HK-2 (cell line): ENCODE results near the gene OR4C3.
"Not testable (repeated sequence)": the region's sequence is repeated elsewhere in the genome, so short reads cannot be mapped to it uniquely, and the experiment has no call there.

Experiments used
- DNase-seq: peaks from one replicate; pipeline ENCODE4 v3.0.0-alpha.2; 2018; ENCODE audit not compliant: unreplicated experiment

The OR4C3 gene

DNA sequence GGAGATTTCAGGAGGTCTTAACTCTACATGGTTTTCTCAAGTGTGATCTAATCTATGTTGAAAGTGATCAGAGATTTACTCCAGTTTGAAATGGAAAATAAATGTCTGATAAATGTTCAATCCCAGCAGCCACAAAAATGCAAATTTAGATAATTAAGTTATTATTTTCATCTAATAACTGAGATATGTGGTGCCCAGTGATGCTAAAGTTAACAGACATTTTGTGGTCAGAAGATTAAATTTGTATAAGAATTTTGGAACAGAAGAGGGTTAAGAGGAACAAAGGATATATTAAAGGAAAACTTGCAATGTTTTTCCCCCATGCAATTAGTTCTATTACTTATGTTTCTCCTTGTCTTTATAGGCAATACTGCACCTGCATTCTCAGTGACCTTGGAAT is at the start of gene OR4C3:
Gene OR4C3, plus strand, starts transcription at position 301 of the 400 bp plus-strand sequence. CDS start 102 bp downstream, outside the sequence.
- DNase-seq, result not testable (repeated sequence)

DNA sequence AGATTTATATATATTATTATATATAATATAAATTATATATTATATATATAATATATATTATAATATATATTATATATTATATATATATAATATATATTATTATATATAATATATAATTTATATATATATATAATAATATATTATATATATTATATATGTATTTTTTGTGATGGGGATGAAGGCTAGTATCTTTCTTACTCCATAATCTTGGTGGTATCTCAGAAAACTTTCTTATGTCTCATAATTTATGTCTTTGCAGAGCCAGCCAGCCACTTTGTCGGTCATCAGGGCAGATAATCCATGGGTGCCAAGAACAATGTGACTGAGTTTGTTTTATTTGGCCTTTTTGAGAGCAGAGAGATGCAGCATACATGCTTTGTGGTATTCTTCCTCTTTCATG is 18.8 kb upstream of the OR4C3 start, which contains the start of gene OR4S1:
Gene OR4S1, plus strand, starts transcription at position 301 of the 400 bp plus-strand sequence. Its CDS starts 0 bp downstream, at position 301.
- DNase-seq, result no peak

DNA sequence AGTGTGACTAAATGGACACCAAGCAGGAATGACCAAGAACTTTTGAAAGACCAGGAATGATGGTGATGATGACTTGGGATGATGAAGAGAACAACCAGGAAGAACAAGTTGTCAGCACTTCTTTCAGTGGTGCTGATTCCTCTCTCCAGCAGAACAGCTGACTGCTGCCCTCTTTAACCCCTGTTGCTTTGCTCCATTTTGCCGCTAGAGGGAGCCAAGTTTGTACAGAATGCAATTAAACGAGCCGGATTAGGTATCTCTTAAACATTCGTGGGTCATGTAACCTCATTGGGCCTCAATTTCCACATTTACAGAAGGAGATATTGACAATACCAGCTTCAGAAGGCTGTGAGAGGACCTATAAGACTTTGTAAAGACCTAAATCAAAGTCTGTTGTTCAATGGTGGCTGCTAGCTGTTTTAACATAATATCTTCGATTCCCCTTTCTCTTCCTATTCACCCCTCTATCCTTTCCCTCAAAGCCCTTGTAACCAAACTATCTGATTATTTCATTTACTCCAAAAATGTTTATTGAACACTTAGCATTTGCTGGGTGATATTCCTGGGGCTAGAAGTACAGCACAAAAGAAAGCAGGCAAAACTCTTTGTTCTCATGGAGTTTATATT is 16.8 kb upstream of the OR4C3 start:
- DNase-seq, result peak; percentile 56

DNA sequence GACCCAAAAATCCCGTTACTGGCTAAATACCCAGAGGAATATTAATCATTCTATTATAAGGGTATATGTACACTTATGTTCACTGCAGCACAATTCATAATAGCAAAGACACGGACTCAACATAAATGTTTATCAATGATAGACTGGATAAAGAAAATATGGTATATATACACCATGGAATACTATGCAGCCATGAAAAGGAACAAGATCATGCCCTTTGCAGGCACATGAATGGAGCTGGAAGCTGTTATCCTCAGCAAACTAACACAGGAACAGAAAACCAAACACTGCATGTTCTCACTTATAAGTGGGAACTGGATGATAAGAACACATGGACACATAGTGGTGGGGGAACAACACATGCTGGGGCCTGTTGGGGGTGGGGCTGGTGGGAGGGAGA is 11.1 kb upstream of the OR4C3 start:
- not testable (repeated sequence) for DNase-seq

DNA sequence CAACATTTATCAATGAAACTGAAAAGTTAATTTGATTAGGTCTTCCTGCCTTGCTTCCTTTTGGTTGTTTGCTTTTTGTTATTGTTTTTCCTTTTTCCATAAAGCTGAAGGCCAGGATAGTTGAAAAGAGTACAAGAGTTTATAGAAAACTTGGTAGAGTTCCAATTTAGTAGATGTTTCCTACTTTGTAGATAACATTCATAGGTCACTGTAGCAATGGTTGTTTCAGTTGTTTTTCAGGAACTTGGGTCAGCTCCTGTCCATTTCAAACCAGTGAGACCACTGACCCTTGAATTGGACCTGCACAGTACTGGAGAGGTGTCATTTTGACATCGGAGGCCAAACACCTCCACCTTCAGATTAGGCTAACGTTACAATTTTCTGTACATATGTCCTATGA is 4.9 kb upstream of the OR4C3 start:
- DNase-seq, result not testable (repeated sequence)

DNA sequence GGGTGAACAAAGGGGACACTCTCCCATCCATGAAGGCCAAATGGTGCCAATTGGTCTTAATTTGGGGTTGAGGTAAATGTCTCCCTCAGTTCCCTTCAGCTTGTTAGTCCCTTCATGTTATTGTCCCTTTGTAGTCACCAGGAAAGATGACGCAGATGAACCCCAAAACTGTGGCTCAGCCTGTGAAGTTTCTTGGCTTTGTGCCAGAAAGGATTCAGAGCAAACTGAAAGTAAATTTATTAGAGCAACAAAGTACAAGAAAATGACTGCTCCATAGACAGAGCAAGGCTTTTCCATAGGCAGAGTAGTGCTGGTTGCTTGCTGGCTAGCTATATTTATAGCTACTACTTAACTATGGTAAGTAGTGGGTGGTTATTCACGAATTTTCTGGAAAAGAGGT is 16.7 kb downstream of the OR4C3 start:
- no peak for DNase-seq

DNA sequence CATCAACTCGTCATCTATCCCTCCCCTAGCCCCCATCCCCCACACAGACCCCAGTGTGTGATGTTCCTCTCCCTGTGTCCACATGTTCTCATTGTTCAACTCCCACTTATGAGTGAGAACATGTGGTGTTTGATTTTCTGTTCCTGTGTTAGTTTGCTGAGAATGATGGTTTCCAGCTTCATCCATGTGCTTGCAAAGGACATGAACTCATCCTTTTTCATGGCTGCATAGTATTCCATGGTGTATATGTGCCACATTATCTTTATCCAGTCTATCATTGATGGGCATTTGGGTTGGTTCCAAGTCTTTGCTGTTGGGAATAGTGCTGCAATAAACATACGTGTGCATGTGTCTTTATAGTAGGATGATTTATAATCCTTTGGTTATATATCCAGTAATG is 17.8 kb downstream of the OR4C3 start:
- DNase-seq, result not testable (repeated sequence)

DNA sequence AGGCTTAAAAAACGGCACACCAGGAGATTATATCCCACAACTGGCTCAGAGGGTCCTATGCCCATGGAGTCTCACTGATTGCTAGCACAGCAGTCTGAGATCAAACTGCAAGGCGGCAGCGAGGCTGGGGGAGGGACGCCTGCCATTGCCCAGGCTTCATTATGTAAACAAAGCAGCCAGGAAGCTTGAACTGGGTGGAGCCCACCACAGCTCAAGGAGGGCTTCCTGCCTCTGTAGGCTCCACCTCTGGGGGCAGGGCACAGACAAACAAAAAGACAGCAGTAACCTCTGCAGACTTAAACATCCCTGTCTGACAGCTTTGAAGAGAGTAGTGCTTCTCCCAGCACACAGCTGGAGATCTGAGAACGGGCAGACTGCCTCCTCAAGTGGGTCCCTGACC is 21.6 kb downstream of the OR4C3 start:
- DNase-seq, result not testable (repeated sequence)

DNA sequence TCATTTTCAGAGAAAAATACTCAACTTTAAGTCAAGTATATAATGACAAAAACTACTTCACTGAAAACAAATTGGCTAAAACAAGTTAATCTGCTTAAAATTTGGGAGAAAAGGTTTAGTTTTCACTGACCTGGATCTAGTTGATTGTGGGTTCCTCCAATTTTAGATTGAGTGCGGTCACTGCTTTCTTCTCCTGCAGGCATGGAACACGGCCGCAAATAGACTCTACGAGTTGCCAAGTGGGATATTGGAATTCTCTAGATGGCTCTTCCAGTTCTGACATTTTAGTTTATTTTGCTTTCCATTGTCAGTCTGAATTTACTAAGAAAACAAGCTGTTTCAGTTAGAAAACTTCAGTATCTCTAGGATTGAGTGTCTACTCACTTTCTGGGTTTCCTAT is 29.3 kb downstream of the OR4C3 start:
- no peak for DNase-seq

DNA sequence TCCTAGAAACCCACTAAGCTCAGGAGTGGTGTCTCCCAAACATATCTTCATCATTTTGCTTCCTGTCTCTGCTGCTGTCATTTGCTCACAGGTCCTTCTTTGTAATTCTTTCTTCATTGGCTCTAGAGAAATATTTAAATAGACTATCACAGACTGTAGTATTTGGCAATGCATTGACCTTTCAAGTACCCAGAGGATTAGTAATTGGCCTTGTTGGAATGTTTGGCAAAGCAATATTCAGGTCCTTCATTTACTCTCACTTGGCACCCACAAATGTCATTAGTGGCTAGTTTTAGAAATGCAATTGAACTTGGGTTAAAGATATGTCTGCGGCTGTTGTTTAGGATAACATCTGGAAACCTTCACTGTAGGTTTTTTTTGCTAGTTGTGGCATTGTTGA is 30.0 kb downstream of the OR4C3 start:
- DNase-seq, result no peak

DNA sequence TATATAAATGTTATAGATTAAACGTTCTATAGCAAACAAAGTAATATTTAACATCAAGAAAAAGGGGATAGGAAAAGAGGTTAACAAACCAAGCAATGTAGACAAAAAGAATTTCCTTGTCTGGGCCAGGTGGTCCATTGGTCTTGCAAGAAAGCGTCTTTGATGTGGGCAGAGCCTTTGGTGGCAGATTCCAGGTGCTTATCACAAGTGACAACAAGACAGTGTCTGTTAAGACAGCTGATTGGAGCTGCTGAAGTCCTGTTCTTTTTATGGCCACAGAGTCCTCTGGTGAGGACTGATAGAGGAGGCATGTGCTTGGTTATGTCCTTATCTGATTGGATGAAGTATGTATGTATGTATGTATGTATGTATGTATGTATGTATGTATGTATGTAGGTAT is 36.6 kb downstream of the OR4C3 start:
- not testable (repeated sequence) for DNase-seq

DNA sequence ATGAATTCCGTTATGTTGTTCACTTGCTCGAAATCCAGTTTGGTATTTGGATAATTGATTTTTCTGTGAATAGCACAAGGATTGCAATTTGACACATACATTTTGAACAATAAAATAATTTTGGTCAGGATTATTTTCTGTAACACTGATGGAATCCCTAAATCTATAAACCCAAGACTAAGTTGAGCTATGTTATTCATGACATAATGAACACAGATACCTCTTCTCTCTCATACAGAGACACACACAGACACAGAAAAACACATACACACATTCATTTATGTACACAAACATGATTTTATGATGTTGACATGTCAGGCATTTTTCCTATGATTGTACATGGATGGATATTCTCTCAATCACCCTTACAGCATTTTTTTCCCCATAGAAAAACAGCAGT is 41.6 kb downstream of the OR4C3 start, which contains the start of gene OR4C5:
Gene OR4C5, minus strand, starts transcription at position 101 of the 400 bp plus-strand sequence. Its CDS starts 0 bp downstream, at position 101.
- DNase-seq, result no peak
